Measurements from ENCODE around the gene TRABD2A. TPM values are rescaled to one million over a fixed set of nuclear protein-coding genes. Genes with fewer than 3 reads are reported as not detected.

TRABD2A gene
- total and polyA plus RNA-seq, 4 donors, result 0.26 to 10.3 (median 0.55) TPM

DNA sequence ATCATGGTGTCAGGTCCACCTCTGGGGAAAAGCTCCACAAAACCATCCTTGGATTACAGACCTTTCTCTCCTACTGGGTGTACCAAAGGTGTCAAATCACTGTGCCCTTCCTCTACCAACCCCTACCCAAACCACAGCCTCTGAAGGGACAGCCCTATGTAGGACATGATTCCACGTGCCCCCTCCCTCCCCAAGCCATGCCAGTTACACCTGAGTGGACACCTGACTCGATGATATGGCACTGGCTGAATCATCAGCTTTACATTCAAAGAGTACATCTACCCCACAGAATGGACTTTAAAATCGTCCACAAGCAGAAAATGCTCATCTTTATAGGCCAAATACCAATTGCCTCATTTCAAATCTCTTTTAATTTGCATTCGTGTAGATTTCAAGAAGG, 26.0 kb downstream of the TRABD2A start:
- H3K4me3 ChIP-seq (ENCODE audit: low read depth in 1 of 3, low read length in 3 of 3), result no peak overlapping the region
- H3K9ac ChIP-seq (ENCODE audit: low read depth in 1 of 2, low read length in 2 of 2), result no peak overlapping the region
- H3K27ac ChIP-seq (ENCODE audit: low read depth in 1 of 2, low read length in 2 of 2), result no peak overlapping the region
- no peak for DNase-seq (ENCODE audit: low spot score)
- no peaks in the 10 kb centered on the region for H3K9me3 ChIP-seq (ENCODE audit: control insufficient read depth in 4 of 4, low read length in 3 of 4)
- H3K27me3 ChIP-seq (ENCODE audit: control insufficient read depth in 4 of 4, insufficient read depth in 4 of 4, low read length in 3 of 4), result no peaks in the 10 kb centered on the region
- no peaks in the 10 kb centered on the region for H3K4me1 ChIP-seq (ENCODE audit: control insufficient read depth in 4 of 4, insufficient read depth in 4 of 4, low read length in 3 of 4)
- TF ChIP-seq REST (IDR thresholded peaks at IDR 0.05) (no peak), EGR1 (IDR thresholded peaks at IDR 0.05; ENCODE audit: low read depth in 2 of 2) (no peak), GABPA (IDR thresholded peaks at IDR 0.05 in 1 of 2, conservative IDR thresholded peaks at IDR 0.05 in 1 of 2) (no peak), SP1 (IDR thresholded peaks at IDR 0.05) (no peak), HNF4A (conservative IDR thresholded peaks at IDR 0.05) (no peak), HNF4G (IDR thresholded peaks at IDR 0.05) (no peak), FOXA1 (IDR thresholded peaks at IDR 0.05) (no peak), TAF1 (conservative IDR thresholded peaks at IDR 0.05) (no peak)
- WGBS, result 75% methylated on average over 4 of the region's 4 CpGs
- H3K36me3 ChIP-seq (ENCODE audit: control insufficient read depth in 4 of 4, insufficient read depth in 3 of 4, low read depth in 1 of 4, low read length in 3 of 4), result no peaks in the 10 kb centered on the region

DNA sequence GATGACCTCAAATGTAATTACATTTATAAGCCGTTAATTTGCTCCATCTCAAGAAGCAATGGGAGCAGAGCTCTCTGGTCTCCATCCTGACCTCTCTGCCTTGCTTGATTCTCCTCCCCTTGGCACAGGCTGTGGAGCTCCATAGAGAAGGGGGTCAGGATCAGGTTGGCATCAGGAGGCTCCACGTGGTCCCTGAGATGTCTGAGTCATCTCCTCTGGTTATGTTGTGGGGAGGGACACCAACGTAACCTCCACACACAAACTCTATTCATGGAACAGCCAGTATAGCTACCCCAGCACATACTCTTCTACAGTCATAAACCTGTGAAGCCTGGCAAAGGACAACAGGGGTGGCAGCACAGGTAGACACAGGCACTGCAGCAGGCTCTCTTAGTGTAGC, 29.0 kb downstream of the TRABD2A start:
- Histone ChIP-seq H3K9me3 (ENCODE audit: control insufficient read depth in 4 of 4, low read length in 3 of 4) (no peaks in the 10 kb centered on the region), H3K27me3 (ENCODE audit: control insufficient read depth in 4 of 4, insufficient read depth in 4 of 4, low read length in 3 of 4) (no peaks in the 10 kb centered on the region), H3K4me1 (ENCODE audit: control insufficient read depth in 4 of 4, insufficient read depth in 4 of 4, low read length in 3 of 4) (no peaks in the 10 kb centered on the region), H3K4me3 (ENCODE audit: low read depth in 1 of 3, low read length in 3 of 3) (no peak overlapping the region), H3K9ac (ENCODE audit: low read depth in 1 of 2, low read length in 2 of 2) (no peak overlapping the region), H3K36me3 (ENCODE audit: control insufficient read depth in 4 of 4, insufficient read depth in 3 of 4, low read depth in 1 of 4, low read length in 3 of 4) (no peaks in the 10 kb centered on the region), H3K27ac (ENCODE audit: low read depth in 1 of 2, low read length in 2 of 2) (no peak overlapping the region)
- TF ChIP-seq FOXA2 (IDR thresholded peaks at IDR 0.05), result no peak
- no peak for TF ChIP-seq ZBTB33 (IDR thresholded peaks at IDR 0.05)
- TF ChIP-seq TAF1 (conservative IDR thresholded peaks at IDR 0.05), result no peak
- TF ChIP-seq GABPA (IDR thresholded peaks at IDR 0.05 in 1 of 2, conservative IDR thresholded peaks at IDR 0.05 in 1 of 2), result no peak
- no peak for TF ChIP-seq YY1 (IDR thresholded peaks at IDR 0.05)
- no peak for TF ChIP-seq RXRA (IDR thresholded peaks at IDR 0.05)
- no peak for TF ChIP-seq CTCF (IDR thresholded peaks at IDR 0.05; ENCODE audit: low read depth, low read length, missing input control)
- no peak for TF ChIP-seq HNF4G (IDR thresholded peaks at IDR 0.05)
- TF ChIP-seq, protein P1, sequence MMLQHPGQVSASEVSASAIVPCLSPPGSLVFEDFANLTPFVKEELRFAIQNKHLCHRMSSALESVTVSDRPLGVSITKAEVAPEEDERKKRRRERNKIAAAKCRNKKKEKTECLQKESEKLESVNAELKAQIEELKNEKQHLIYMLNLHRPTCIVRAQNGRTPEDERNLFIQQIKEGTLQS (IDR thresholded peaks at IDR 0.05), result no peak
- TF ChIP-seq EGR1 (IDR thresholded peaks at IDR 0.05; ENCODE audit: low read depth in 2 of 2), result no peak
- TF ChIP-seq NR2F2 (IDR thresholded peaks at IDR 0.05), result no peak
- no peak for TF ChIP-seq HNF4A (conservative IDR thresholded peaks at IDR 0.05)
- no peak for TF ChIP-seq JUND (IDR thresholded peaks at IDR 0.05)
- no peak for TF ChIP-seq RAD21 (IDR thresholded peaks at IDR 0.05)
- TF ChIP-seq REST (IDR thresholded peaks at IDR 0.05), result no peak
- TF ChIP-seq FOXA1 (IDR thresholded peaks at IDR 0.05), result no peak
- TF ChIP-seq, protein P2, sequence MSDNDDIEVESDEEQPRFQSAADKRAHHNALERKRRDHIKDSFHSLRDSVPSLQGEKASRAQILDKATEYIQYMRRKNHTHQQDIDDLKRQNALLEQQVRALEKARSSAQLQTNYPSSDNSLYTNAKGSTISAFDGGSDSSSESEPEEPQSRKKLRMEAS (IDR thresholded peaks at IDR 0.05), result no peak
- no peak for TF ChIP-seq SP1 (IDR thresholded peaks at IDR 0.05)
- no peak for DNase-seq (ENCODE audit: low spot score)
- WGBS, result 80% methylated on average over 3 of the region's 3 CpGs

Data from liver (tissue), 9 donors.